ENCODE measurements around the gene ELP5.
A peak's percentile ranks its signal among the peaks of the same experiment; 100 is the strongest.

ELP5 gene

GRCh38 chr17:7279448-7279847, 27.4 kb downstream of the ELP5 start:
- H3K4me1 ChIP-seq (ENCODE audit: low read length) = peaks cover 15% of the 10 kb centered on the region
- H3K27me3 ChIP-seq (ENCODE audit: low read depth, low read length) = no peaks in the 10 kb centered on the region
- no peak overlapping the region for H3K4me3 ChIP-seq (ENCODE audit: low read length)
- H3K9me3 ChIP-seq (ENCODE audit: insufficient read depth, low read length) = no peaks in the 10 kb centered on the region
- no peak overlapping the region for H2AFZ ChIP-seq (ENCODE audit: low read depth, low read length)
- no peaks in the 10 kb centered on the region for H3K36me3 ChIP-seq (replicated peaks; ENCODE audit: low read depth, low read length)
- no peak overlapping the region for H3K27ac ChIP-seq (ENCODE audit: low read length)
- H3K79me2 ChIP-seq (ENCODE audit: low read length) = no peaks in the 10 kb centered on the region
- no peak overlapping the region for H3K4me2 ChIP-seq (ENCODE audit: low read length)
- H3K9ac ChIP-seq (ENCODE audit: low read length) = no peak overlapping the region
- H4K20me1 ChIP-seq (ENCODE audit: insufficient read depth, low read length) = no peaks in the 10 kb centered on the region
- no peak for TF ChIP-seq CTCF (IDR thresholded peaks at IDR 0.05; ENCODE audit: low read depth, low read length)
- no peak for TF ChIP-seq EZH2phosphoT487 (IDR thresholded peaks at IDR 0.05; ENCODE audit: low read depth)

GRCh38 chr17:7280519-7281073, 28.6 kb downstream of the ELP5 start:
- Histone ChIP-seq H3K4me3 (ENCODE audit: low read length) (peak overlapping the region; percentile 84), H3K9ac (ENCODE audit: low read length) (peak overlapping the region; percentile 63)

GRCh38 chr17:7281074-7281952, 29.3 kb downstream of the ELP5 start, which contains the start of gene SLC2A4:
Gene SLC2A4, plus strand, starts transcription at chr17:7281718. Its CDS starts 217 bp downstream, at chr17:7281935.
- Histone ChIP-seq H3K9ac (ENCODE audit: low read length) (peak within 1 kb of the TSS; percentile 63), H3K4me2 (ENCODE audit: low read length) (peak within 1 kb of the TSS; percentile 99), H3K79me2 (ENCODE audit: low read length) (no peaks in the 10 kb centered on the region), H3K36me3 (replicated peaks; ENCODE audit: low read depth, low read length) (no peaks in the 10 kb centered on the region), H3K9me3 (ENCODE audit: insufficient read depth, low read length) (no peaks in the 10 kb centered on the region), H3K4me3 (ENCODE audit: low read length) (peak within 1 kb of the TSS; percentile 84), H4K20me1 (ENCODE audit: insufficient read depth, low read length) (no peaks in the 10 kb centered on the region), H3K27me3 (ENCODE audit: low read depth, low read length) (no peaks in the 10 kb centered on the region), H3K27ac (ENCODE audit: low read length) (peak within 1 kb of the TSS; percentile 42; the same call in 1 of the 2 replicates), H3K4me1 (ENCODE audit: low read length) (peaks cover 15% of the 10 kb centered on the region), H2AFZ (ENCODE audit: low read depth, low read length) (peak within 1 kb of the TSS; percentile 80)
- TF ChIP-seq CTCF (IDR thresholded peaks at IDR 0.05; ENCODE audit: low read depth, low read length) (no peak), EZH2phosphoT487 (IDR thresholded peaks at IDR 0.05; ENCODE audit: low read depth) (no peak)

More at GRCh38 chr17:7280519-7281073, 28.6 kb downstream of the ELP5 start:
- no peaks in the 10 kb centered on the region for H3K36me3 ChIP-seq (replicated peaks; ENCODE audit: low read depth, low read length)
- peak overlapping the region; percentile 99 for H3K4me2 ChIP-seq (ENCODE audit: low read length)
- H2AFZ ChIP-seq (ENCODE audit: low read depth, low read length) = peak overlapping the region; percentile 80
- no peaks in the 10 kb centered on the region for H3K9me3 ChIP-seq (ENCODE audit: insufficient read depth, low read length)
- no peaks in the 10 kb centered on the region for H3K27me3 ChIP-seq (ENCODE audit: low read depth, low read length)
- no peaks in the 10 kb centered on the region for H3K79me2 ChIP-seq (ENCODE audit: low read length)
- TF ChIP-seq CTCF (IDR thresholded peaks at IDR 0.05; ENCODE audit: low read depth, low read length) (peak; percentile 74), EZH2phosphoT487 (IDR thresholded peaks at IDR 0.05; ENCODE audit: low read depth) (no peak)
- no peaks in the 10 kb centered on the region for H4K20me1 ChIP-seq (ENCODE audit: insufficient read depth, low read length)
- H3K4me1 ChIP-seq (ENCODE audit: low read length) = peaks cover 15% of the 10 kb centered on the region
- H3K27ac ChIP-seq (ENCODE audit: low read length) = peak overlapping the region; percentile 42; the same call in 1 of the 2 replicates
